HK-2 (cell line): Measurements from ENCODE around the gene TENM3.

Experiments used
- DNase-seq: peaks from one replicate; pipeline ENCODE4 v3.0.0-alpha.2; 2018; ENCODE audit not compliant: unreplicated experiment

The TENM3 gene

GRCh38 chr4:182741054-182741453, 497.9 kb downstream of the TENM3 start:
- DNase-seq = no peak

GRCh38 chr4:182741914-182742313, 498.7 kb downstream of the TENM3 start:
- no peak for DNase-seq

DNA sequence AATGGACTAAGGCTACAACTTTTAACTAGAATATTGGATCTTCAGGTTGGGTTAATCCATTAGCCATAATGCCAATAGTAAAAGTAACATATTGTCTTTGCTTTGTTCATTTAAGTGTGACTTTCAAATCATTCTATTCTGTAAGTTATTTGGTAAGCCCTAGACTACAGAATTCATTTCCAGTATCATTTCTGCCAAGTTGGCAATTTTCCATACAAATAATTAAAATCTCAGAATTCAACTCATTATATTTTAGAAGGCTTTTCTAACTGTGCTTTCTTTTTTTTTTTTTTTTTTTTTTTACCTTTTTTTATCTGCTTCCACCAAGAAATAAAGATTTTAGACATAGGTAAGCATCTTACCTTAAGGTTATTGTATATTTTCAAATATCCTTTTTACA, 500.6 kb downstream of the TENM3 start:
- DNase-seq = no peak

- no peak for DNase-seq
These were observed 502.0 kb downstream of the TENM3 start for GRCh38 chr4:182745237-182745636.

- DNase-seq = no peak
These were observed 503.7 kb downstream of the TENM3 start for GRCh38 chr4:182746876-182747275.

DNA sequence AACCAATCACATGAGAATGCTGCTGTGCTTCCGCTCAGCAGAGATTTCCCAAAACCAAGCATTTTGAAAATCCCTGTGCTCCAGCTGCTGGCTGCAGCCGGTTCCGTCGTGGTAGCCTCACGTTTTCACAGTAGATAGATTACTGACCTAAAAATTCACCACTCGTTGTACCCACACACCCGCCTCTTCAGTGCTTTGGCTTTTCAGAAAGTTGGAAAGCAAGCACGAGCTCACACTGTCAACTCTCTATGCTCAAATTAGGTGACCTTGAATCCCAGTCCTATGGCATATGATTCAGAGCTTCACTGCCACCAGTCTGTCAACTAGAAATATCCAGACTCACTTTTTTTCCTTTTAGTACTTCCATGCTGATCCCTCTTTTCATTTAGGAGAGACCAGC, 505.1 kb downstream of the TENM3 start:
- no peak for DNase-seq

GRCh38 chr4:182748949-182749348, 505.7 kb downstream of the TENM3 start:
- no peak for DNase-seq

DNA sequence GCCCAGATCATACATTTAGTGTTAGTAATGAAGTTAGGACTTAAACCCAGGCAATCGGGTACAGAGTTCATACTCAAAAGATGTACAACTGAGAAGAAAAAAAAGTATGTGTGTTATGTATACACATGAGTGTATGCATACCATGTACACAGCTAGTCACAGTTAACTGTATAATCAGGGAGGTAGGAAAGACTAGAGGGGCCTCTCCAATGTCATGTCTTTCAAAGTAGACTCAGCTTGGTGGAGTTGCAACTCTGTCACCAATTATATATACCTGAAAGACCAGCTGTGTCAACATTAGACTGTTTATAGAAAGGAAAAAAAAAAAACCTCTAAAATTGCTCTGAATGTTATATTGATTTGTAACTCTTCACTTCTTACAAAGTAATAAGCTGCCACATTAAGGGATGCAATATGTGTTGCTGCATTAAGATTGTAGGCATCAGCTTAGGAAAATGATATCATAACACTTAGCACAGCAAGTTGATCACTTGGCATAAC, 506.5 kb downstream of the TENM3 start:
- DNase-seq = no peak

DNA sequence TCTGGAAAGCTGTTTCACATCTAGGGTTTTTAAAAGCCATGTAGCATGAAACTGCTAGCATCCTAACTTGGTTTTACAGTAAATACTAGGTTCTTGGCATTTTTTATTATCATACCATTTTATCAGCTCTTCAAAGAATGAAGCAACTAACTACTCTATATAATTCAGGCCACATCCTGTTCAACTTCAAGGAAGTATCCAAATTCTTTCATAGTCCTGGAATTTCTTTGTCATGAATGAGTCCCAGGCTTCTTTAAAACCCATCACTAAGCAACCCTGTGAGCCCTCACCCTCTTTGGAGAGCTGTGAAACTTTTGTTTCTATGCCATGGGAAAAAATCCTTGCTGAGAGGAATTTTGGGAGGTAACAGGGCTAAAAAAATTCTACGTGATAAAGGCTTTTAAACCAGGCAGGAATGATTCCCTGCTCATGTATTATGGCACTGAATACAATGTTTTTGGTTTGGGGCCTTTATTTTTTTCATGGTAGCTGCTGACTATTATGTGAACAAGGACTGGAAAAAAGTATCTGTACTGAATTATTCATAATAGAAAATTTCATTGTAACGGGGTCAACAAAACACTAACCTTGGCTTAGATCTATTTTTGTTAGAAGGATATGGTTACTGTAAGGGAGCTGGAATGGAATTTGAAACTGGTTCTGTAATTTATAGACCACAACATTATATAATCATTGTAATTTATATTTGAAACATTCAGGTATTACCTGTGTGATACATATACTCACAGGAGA, 509.1 kb downstream of the TENM3 start:
- peak; percentile 4 for DNase-seq

DNA sequence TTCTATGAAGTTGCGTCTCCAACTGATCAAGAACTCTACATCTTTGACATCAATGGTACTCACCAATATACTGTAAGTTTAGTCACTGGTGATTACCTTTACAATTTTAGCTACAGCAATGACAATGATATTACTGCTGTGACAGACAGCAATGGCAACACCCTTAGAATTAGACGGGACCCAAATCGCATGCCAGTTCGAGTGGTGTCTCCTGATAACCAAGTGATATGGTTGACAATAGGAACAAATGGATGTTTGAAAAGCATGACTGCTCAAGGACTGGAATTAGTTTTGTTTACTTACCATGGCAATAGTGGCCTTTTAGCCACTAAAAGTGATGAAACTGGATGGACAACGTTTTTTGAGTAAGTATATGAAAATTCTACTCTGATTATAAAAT, 511.7 kb downstream of the TENM3 start:
- DNase-seq = no peak

- DNase-seq = no peak
These were observed 513.0 kb downstream of the TENM3 start for GRCh38 chr4:182756161-182756690.

GRCh38 chr4:182758273-182758672, 515.1 kb downstream of the TENM3 start:
- DNase-seq = no peak

GRCh38 chr4:182760551-182761043, 517.4 kb downstream of the TENM3 start:
- DNase-seq = no peak

GRCh38 chr4:182764137-182764536, 520.9 kb downstream of the TENM3 start:
- no peak for DNase-seq

DNA sequence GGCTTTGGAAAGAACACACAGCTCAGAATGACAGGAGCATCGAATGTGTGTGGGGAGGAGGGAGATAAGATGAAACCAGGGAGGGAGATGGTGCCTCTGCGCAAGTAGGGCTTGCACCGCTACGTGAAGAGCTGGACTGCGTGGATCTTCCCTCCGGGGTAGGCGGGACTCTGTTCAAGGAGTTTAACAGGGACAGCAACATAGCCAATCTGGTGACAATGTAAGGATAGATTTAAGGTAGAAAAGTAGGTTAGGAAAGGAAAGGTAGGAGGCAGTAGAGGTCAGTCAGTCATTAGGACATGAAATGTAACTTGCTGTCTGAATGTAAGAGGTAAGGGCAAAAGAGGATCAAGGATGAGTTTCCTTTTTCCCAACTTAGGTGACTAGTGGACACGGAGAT, 521.4 kb downstream of the TENM3 start:
- DNase-seq = no peak

- DNase-seq = no peak
These were observed 523.0 kb downstream of the TENM3 start for GRCh38 chr4:182765987-182766856.

DNA sequence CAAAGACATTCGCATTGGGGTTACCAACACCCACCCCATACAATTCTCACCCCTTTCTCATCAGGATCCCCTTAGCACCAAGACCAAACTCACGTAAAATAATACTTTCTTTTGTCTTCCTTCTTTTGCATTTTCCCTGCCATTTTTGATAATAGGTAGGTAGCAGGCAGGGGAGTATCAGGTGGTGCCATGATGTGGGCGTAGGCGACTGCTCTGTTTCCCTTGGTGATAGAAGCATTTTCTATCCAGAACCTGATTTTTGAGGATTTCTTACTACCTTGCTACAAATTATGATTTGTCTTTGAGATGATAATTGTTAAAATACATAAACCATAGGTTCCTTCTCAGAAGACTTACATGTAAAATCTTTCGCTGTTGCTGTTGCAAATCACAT, 523.7 kb downstream of the TENM3 start:
- DNase-seq = no peak

DNA sequence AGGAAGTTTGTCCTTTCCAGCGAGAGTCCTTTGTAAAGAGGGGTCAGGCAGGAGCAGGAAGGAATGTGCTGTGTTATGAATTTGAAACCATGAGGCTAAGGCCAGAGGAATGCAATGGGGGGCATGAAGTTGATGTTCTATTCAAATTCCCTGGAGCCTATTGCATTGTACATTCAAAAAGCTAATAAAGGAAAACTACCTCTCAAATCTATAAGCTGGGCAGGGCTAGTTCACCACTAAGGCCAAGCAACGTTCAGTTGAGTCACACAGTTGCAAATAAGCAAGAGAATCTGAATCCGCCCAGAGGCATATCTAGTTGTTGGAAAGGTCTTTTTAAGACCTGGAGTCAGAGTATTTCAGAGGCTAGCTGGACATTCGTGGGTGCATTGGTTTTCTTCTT, 525.6 kb downstream of the TENM3 start:
- DNase-seq = no peak

GRCh38 chr4:182770259-182770995, 527.2 kb downstream of the TENM3 start:
- DNase-seq = no peak

- no peak for DNase-seq
These were observed 527.9 kb downstream of the TENM3 start for GRCh38 chr4:182770996-182771514.

GRCh38 chr4:182775075-182775474, 531.9 kb downstream of the TENM3 start:
- DNase-seq = no peak
